Stimulated activated CD4-positive, alpha-beta T cell treated with anti-CD3 and anti-CD28 coated beads, TNF-alpha, amount 100 ng/mL, for 48 hours (primary cell): Measurements from ENCODE around the gene AVPI1.
A peak's percentile ranks its signal among the peaks of the same experiment; 100 is the strongest.
"Not testable (repeated sequence)": the region's sequence is repeated elsewhere in the genome, so short reads cannot be mapped to it uniquely, and the experiment has no call there.

Experiments used
- DNase-seq, 3 donors: peaks; one replicate each; pipeline ENCODE4 v3.0.0-alpha.2; 2020; ENCODE audit warnings: low read depth in 3 of 3

Gene AVPI1

GRCh38 chr10:97682042-97682441 lies 5.0 kb downstream of the AVPI1 start:
- DNase-seq, result no peak

GRCh38 chr10:97679594-97679993 lies 7.4 kb downstream of the AVPI1 start:
- no peak for DNase-seq

- no peak for DNase-seq
Observed at GRCh38 chr10:97676770-97677581, 10.1 kb downstream of the AVPI1 start.

GRCh38 chr10:97675222-97675621 lies 11.8 kb downstream of the AVPI1 start:
- DNase-seq, result no peak

- peak in 1 of 3 donors; percentile 21 for DNase-seq
Observed at GRCh38 chr10:97673736-97674525, 13.1 kb downstream of the AVPI1 start.

GRCh38 chr10:97669571-97669970 lies 17.5 kb downstream of the AVPI1 start:
- DNase-seq, result no peak

GRCh38 chr10:97667463-97667862 lies 19.6 kb downstream of the AVPI1 start:
- DNase-seq, result no peak

GRCh38 chr10:97666992-97667391 lies 20.0 kb downstream of the AVPI1 start:
- DNase-seq, result no peak

- no peak for DNase-seq
Observed at GRCh38 chr10:97664282-97664850, 22.7 kb downstream of the AVPI1 start.

- DNase-seq, result no peak
Observed at GRCh38 chr10:97659589-97659988, 27.5 kb downstream of the AVPI1 start.

GRCh38 chr10:97656777-97657176 lies 30.3 kb downstream of the AVPI1 start:
- no peak for DNase-seq

- no peak for DNase-seq
Observed at GRCh38 chr10:97651773-97652172, 35.3 kb downstream of the AVPI1 start.

- DNase-seq, result no peak
Observed at GRCh38 chr10:97650726-97651125, 36.3 kb downstream of the AVPI1 start.

GRCh38 chr10:97649405-97649750 lies 37.7 kb downstream of the AVPI1 start:
- DNase-seq, result not testable (repeated sequence)

- DNase-seq, result peak in 1 of 3 donors; percentile 16
Observed at GRCh38 chr10:97648562-97649404, 38.3 kb downstream of the AVPI1 start.

GRCh38 chr10:97647556-97647955 lies 39.5 kb downstream of the AVPI1 start:
- DNase-seq, result no peak

- DNase-seq, result no peak
Observed at GRCh38 chr10:97644936-97645335, 42.1 kb downstream of the AVPI1 start.

- DNase-seq, result no peak
Observed at GRCh38 chr10:97643441-97643985, 43.5 kb downstream of the AVPI1 start.

GRCh38 chr10:97642471-97643159 lies 44.4 kb downstream of the AVPI1 start:
- DNase-seq, result not testable (repeated sequence)

GRCh38 chr10:97640868-97641811 lies 45.9 kb downstream of the AVPI1 start:
- DNase-seq, result peak in 1 of 3 donors; percentile 18
